ENCODE data around the gene ERCC4. TPM values are rescaled to one million over a fixed set of nuclear protein-coding genes. Genes with fewer than 3 reads are reported as not detected.

The ERCC4 gene
- total and polyA plus RNA-seq, 2 of the 8 experiments (the other 6 are each of a cell fraction or from before 2014, with no cell fraction given) = 1.6 to 13.2 TPM

- WGBS, 2 experiments (ENCODE audit: extremely low coverage in 1 of 2, insufficient coverage in 1 of 2, insufficient read length in 1 of 2, insufficient replicate concordance in 2 of 2, low coverage in 1 of 2, low lambda C conversion rate in 2 of 2, missing lambda C conversion rate in 1 of 2) = 90% methylated on average over 1 of the region's 1 CpG; no CpG with 5 or more reads in 1 of the 2 experiments
- Histone ChIP-seq H3K36me3 (ENCODE audit: control insufficient read depth in 2 of 4, insufficient read depth in 4 of 4, low read length in 3 of 4) (no peaks in the 10 kb centered on the region), H3K27me3 (replicated peaks in 1 of 4; ENCODE audit: control insufficient read depth in 3 of 4, extremely low read depth in 1 of 4, insufficient read depth in 3 of 4, low read length in 3 of 4) (no peaks in the 10 kb centered on the region; a peak in 1 of 7 replicates), H4K20me1 (replicated peaks in 1 of 2; ENCODE audit: control insufficient read depth in 1 of 2, insufficient read depth in 2 of 2, low read length in 2 of 2) (no peaks in the 10 kb centered on the region), H3K4ac (replicated peaks; ENCODE audit: insufficient read length, low read depth, low read length) (no peak overlapping the region), H2BK20ac (ENCODE audit: low read length) (no peak overlapping the region), H3K9me3 (ENCODE audit: insufficient read depth in 2 of 2, low read depth in 1 of 2, low read length in 1 of 2) (peaks cover 8 to 9% of the 10 kb centered on the region in 2 experiments), H3K23ac (ENCODE audit: insufficient read length) (no peak overlapping the region), H3K79me1 (ENCODE audit: low read depth, low read length) (no peaks in the 10 kb centered on the region), H3K14ac (ENCODE audit: insufficient read length) (no peak overlapping the region), H3K4me1 (replicated peaks in 1 of 4; ENCODE audit: control insufficient read depth in 3 of 4, insufficient read depth in 4 of 4, low read length in 3 of 4) (no peaks in the 10 kb centered on the region), H4K8ac (ENCODE audit: extremely low read depth, insufficient read depth, low read length) (no peak overlapping the region), H2AFZ (ENCODE audit: low read length) (no peak overlapping the region), H2AK5ac (ENCODE audit: low read depth, low read length) (no peak overlapping the region), H3K79me2 (ENCODE audit: control insufficient read depth in 1 of 2, insufficient read depth in 2 of 2, low read length in 2 of 2) (no peaks in the 10 kb centered on the region), H2BK15ac (ENCODE audit: low read length) (no peak overlapping the region), H2BK12ac (ENCODE audit: low read depth, low read length) (no peak overlapping the region), H3K23me2 (ENCODE audit: low read depth, low read length) (no peaks in the 10 kb centered on the region), H2BK5ac (ENCODE audit: low read depth, low read length) (no peak overlapping the region), H3K4me3 (ENCODE audit: extremely low read depth in 1 of 4, insufficient read depth in 2 of 4, low read depth in 3 of 4, low read length in 4 of 4) (no peak overlapping the region), H2BK120ac (replicated peaks; ENCODE audit: low read depth, low read length) (no peak overlapping the region), H3K4me2 (ENCODE audit: insufficient read depth in 1 of 2, low read depth in 2 of 2, low read length in 2 of 2) (no peak overlapping the region), H3K9ac (replicated peaks in 1 of 4; ENCODE audit: extremely low read depth in 1 of 4, low read depth in 3 of 4, low read length in 3 of 4) (no peak overlapping the region), H3K18ac (ENCODE audit: extremely low read depth, low read length) (no peak overlapping the region), H4K91ac (replicated peaks; ENCODE audit: insufficient read length, low read length) (no peak overlapping the region), H3K27ac (ENCODE audit: low read depth, low read length) (no peak overlapping the region), H3K56ac (replicated peaks; ENCODE audit: insufficient read length, low read depth, low read length) (no peak overlapping the region), H4K5ac (ENCODE audit: insufficient read length, low read depth, low read length) (no peak overlapping the region)
- FAIRE-seq (no peak), DNase-seq (ENCODE audit: low read depth in 1 of 2, low spot score in 2 of 2) (no peak)
- TF ChIP-seq JUN (IDR thresholded peaks at IDR 0.05; ENCODE audit: low read depth, low read length) = no peak
- no peak for TF ChIP-seq POU5F1 (IDR thresholded peaks at IDR 0.05; ENCODE audit: low read depth, low read length)
- no peak for TF ChIP-seq TAF7 (optimal IDR thresholded peaks at IDR 0.05; ENCODE audit: borderline replicate concordance, low read depth, low read length)
- no peak for TF ChIP-seq KDM1A (IDR thresholded peaks at IDR 0.05; ENCODE audit: borderline replicate concordance, low read length)
- no peak for TF ChIP-seq RFX5 (IDR thresholded peaks at IDR 0.05; ENCODE audit: borderline replicate concordance, low read depth, low read length)
- no peak for TF ChIP-seq E2F6 (IDR thresholded peaks at IDR 0.05)
- no peak for TF ChIP-seq RNF2 (IDR thresholded peaks at IDR 0.05; ENCODE audit: borderline replicate concordance, low read depth, low read length, missing control alignments, poor library complexity, severe bottlenecking)
- TF ChIP-seq NANOG (IDR thresholded peaks at IDR 0.05; ENCODE audit: insufficient read depth, low read depth, low read length, poor library complexity, severe bottlenecking) = no peak
- no peak for TF ChIP-seq CHD2 (IDR thresholded peaks at IDR 0.05; ENCODE audit: low read length)
- no peak for TF ChIP-seq MAFK (IDR thresholded peaks at IDR 0.05; ENCODE audit: low read depth, low read length)
- TF ChIP-seq NRF1 (IDR thresholded peaks at IDR 0.05; ENCODE audit: low read depth, low read length) = no peak
- TF ChIP-seq TEAD4 (IDR thresholded peaks at IDR 0.05; ENCODE audit: low read depth, low read length) = no peak
- CTCF ChIA-PET (ENCODE audit: partially characterized antibody) = interaction anchor here (0.6 to 2.1 kb wide), 3 partner anchors 12 to 149 kb away, joined by 3 to 5 read pairs (median 4); no protein-coding TSS in a partner anchor
- POLR2A ChIA-PET (ENCODE audit: partially characterized antibody) = no interaction called here
Measured at GRCh38 chr16:13895516-13895915, 24.4 kb upstream of the ERCC4 start.
